ENCODE data around the gene B3GALT2.
"Not testable (repeated sequence)": the region's sequence is repeated elsewhere in the genome, so short reads cannot be mapped to it uniquely, and the experiment has no call there.

Gene B3GALT2

GRCh38 chr1:193185901-193186731 is at the start of gene B3GALT2:
B3GALT2 (minus strand) TSS chr1:193186613; CDS start chr1:193181562, 5,051 bp downstream.
- no peaks in the 10 kb centered on the region for H3K27me3 ChIP-seq (replicated peaks; ENCODE audit: control insufficient read depth, insufficient read depth, low read length)
- H3K36me3 ChIP-seq (ENCODE audit: control insufficient read depth, insufficient read depth, low read length, severe bottlenecking), result no peaks in the 10 kb centered on the region
- H3K9ac ChIP-seq (ENCODE audit: low read length), result peak within 1 kb of the TSS; percentile 45
- peaks cover 46% of the 10 kb centered on the region for H3K4me1 ChIP-seq (ENCODE audit: control insufficient read depth, insufficient read depth, low read length)
- peak; percentile 73 for DNase-seq (ENCODE audit: low read depth)
- no peaks in the 10 kb centered on the region for H3K9me3 ChIP-seq (ENCODE audit: control insufficient read depth, low read length)
- peak within 1 kb of the TSS; percentile 76 for H3K4me3 ChIP-seq (ENCODE audit: low read length)

GRCh38 chr1:193234530-193234929 is 48.1 kb upstream of the B3GALT2 start:
- H3K4me3 ChIP-seq (ENCODE audit: low read length), result no peak overlapping the region
- peaks cover 7% of the 10 kb centered on the region for H3K4me1 ChIP-seq (ENCODE audit: control insufficient read depth, insufficient read depth, low read length)
- H3K9ac ChIP-seq (ENCODE audit: low read length), result no peak overlapping the region
- no peaks in the 10 kb centered on the region for H3K27me3 ChIP-seq (replicated peaks; ENCODE audit: control insufficient read depth, insufficient read depth, low read length)
- no peaks in the 10 kb centered on the region for H3K9me3 ChIP-seq (ENCODE audit: control insufficient read depth, low read length)
- H3K36me3 ChIP-seq (ENCODE audit: control insufficient read depth, insufficient read depth, low read length, severe bottlenecking), result peaks cover 40% of the 10 kb centered on the region
- DNase-seq (ENCODE audit: low read depth), result no peak

GRCh38 chr1:193231146-193231545 is 44.7 kb upstream of the B3GALT2 start:
- H3K4me3 ChIP-seq (ENCODE audit: low read length); H3K27me3 ChIP-seq (replicated peaks; ENCODE audit: control insufficient read depth, insufficient read depth, low read length); H3K9me3 ChIP-seq (ENCODE audit: control insufficient read depth, low read length); H3K9ac ChIP-seq (ENCODE audit: low read length); H3K4me1 ChIP-seq (ENCODE audit: control insufficient read depth, insufficient read depth, low read length): not testable (repeated sequence)
- DNase-seq (ENCODE audit: low read depth), result peak; percentile 8
- peaks cover 25% of the 10 kb centered on the region for H3K36me3 ChIP-seq (ENCODE audit: control insufficient read depth, insufficient read depth, low read length, severe bottlenecking)

- H3K9me3 ChIP-seq (ENCODE audit: control insufficient read depth, low read length), result no peaks in the 10 kb centered on the region
- no peaks in the 10 kb centered on the region for H3K4me1 ChIP-seq (ENCODE audit: control insufficient read depth, insufficient read depth, low read length)
- H3K9ac ChIP-seq (ENCODE audit: low read length), result no peak overlapping the region
- peak; percentile 17 for DNase-seq (ENCODE audit: low read depth)
- H3K4me3 ChIP-seq (ENCODE audit: low read length), result no peak overlapping the region
- H3K27me3 ChIP-seq (replicated peaks; ENCODE audit: control insufficient read depth, insufficient read depth, low read length), result no peaks in the 10 kb centered on the region
- peaks cover 24% of the 10 kb centered on the region for H3K36me3 ChIP-seq (ENCODE audit: control insufficient read depth, insufficient read depth, low read length, severe bottlenecking)
Measured at GRCh38 chr1:193229136-193229535, 42.7 kb upstream of the B3GALT2 start.

- no peaks in the 10 kb centered on the region for H3K27me3 ChIP-seq (replicated peaks; ENCODE audit: control insufficient read depth, insufficient read depth, low read length)
- H3K9me3 ChIP-seq (ENCODE audit: control insufficient read depth, low read length), result no peaks in the 10 kb centered on the region
- no peak for DNase-seq (ENCODE audit: low read depth)
- no peak overlapping the region for H3K4me3 ChIP-seq (ENCODE audit: low read length)
- H3K4me1 ChIP-seq (ENCODE audit: control insufficient read depth, insufficient read depth, low read length), result no peaks in the 10 kb centered on the region
- H3K36me3 ChIP-seq (ENCODE audit: control insufficient read depth, insufficient read depth, low read length, severe bottlenecking), result peaks cover 37% of the 10 kb centered on the region
- no peak overlapping the region for H3K9ac ChIP-seq (ENCODE audit: low read length)
Measured at GRCh38 chr1:193222056-193222615, 35.7 kb upstream of the B3GALT2 start.

- no peaks in the 10 kb centered on the region for H3K9me3 ChIP-seq (ENCODE audit: control insufficient read depth, low read length)
- H3K36me3 ChIP-seq (ENCODE audit: control insufficient read depth, insufficient read depth, low read length, severe bottlenecking), result peaks cover 42% of the 10 kb centered on the region
- no peaks in the 10 kb centered on the region for H3K4me1 ChIP-seq (ENCODE audit: control insufficient read depth, insufficient read depth, low read length)
- H3K27me3 ChIP-seq (replicated peaks; ENCODE audit: control insufficient read depth, insufficient read depth, low read length), result no peaks in the 10 kb centered on the region
- H3K4me3 ChIP-seq (ENCODE audit: low read length), result no peak overlapping the region
- no peak overlapping the region for H3K9ac ChIP-seq (ENCODE audit: low read length)
- DNase-seq (ENCODE audit: low read depth), result no peak
Measured at GRCh38 chr1:193221651-193222050, 35.2 kb upstream of the B3GALT2 start.

- H3K27me3 ChIP-seq (replicated peaks; ENCODE audit: control insufficient read depth, insufficient read depth, low read length), result no peaks in the 10 kb centered on the region
- H3K36me3 ChIP-seq (ENCODE audit: control insufficient read depth, insufficient read depth, low read length, severe bottlenecking), result peaks cover 62% of the 10 kb centered on the region
- no peak overlapping the region for H3K9ac ChIP-seq (ENCODE audit: low read length)
- peaks cover 5% of the 10 kb centered on the region for H3K9me3 ChIP-seq (ENCODE audit: control insufficient read depth, low read length)
- no peak for DNase-seq (ENCODE audit: low read depth)
- H3K4me3 ChIP-seq (ENCODE audit: low read length), result no peak overlapping the region
- H3K4me1 ChIP-seq (ENCODE audit: control insufficient read depth, insufficient read depth, low read length), result no peaks in the 10 kb centered on the region
Measured at GRCh38 chr1:193219391-193219790, 33.0 kb upstream of the B3GALT2 start.

- H3K4me1 ChIP-seq (ENCODE audit: control insufficient read depth, insufficient read depth, low read length), result peaks cover 5% of the 10 kb centered on the region
- no peak for DNase-seq (ENCODE audit: low read depth)
- H3K36me3 ChIP-seq (ENCODE audit: control insufficient read depth, insufficient read depth, low read length, severe bottlenecking), result peaks cover 74% of the 10 kb centered on the region
- H3K9ac ChIP-seq (ENCODE audit: low read length), result no peak overlapping the region
- H3K9me3 ChIP-seq (ENCODE audit: control insufficient read depth, low read length), result peaks cover 5% of the 10 kb centered on the region
- no peak overlapping the region for H3K4me3 ChIP-seq (ENCODE audit: low read length)
- H3K27me3 ChIP-seq (replicated peaks; ENCODE audit: control insufficient read depth, insufficient read depth, low read length), result no peaks in the 10 kb centered on the region
Measured at GRCh38 chr1:193216920-193217319, 30.5 kb upstream of the B3GALT2 start.

- Histone ChIP-seq H3K4me3 (ENCODE audit: low read length) (no peak overlapping the region), H3K4me1 (ENCODE audit: control insufficient read depth, insufficient read depth, low read length) (peaks cover 14% of the 10 kb centered on the region), H3K9ac (ENCODE audit: low read length) (no peak overlapping the region), H3K9me3 (ENCODE audit: control insufficient read depth, low read length) (peaks cover 5% of the 10 kb centered on the region), H3K36me3 (ENCODE audit: control insufficient read depth, insufficient read depth, low read length, severe bottlenecking) (peaks cover 65% of the 10 kb centered on the region), H3K27me3 (replicated peaks; ENCODE audit: control insufficient read depth, insufficient read depth, low read length) (no peaks in the 10 kb centered on the region)
- DNase-seq (ENCODE audit: low read depth), result no peak
Measured at GRCh38 chr1:193213998-193214397, 27.6 kb upstream of the B3GALT2 start.

- H3K27me3 ChIP-seq (replicated peaks; ENCODE audit: control insufficient read depth, insufficient read depth, low read length), result no peaks in the 10 kb centered on the region
- no peak for DNase-seq (ENCODE audit: low read depth)
- H3K4me1 ChIP-seq (ENCODE audit: control insufficient read depth, insufficient read depth, low read length), result peaks cover 14% of the 10 kb centered on the region
- H3K9me3 ChIP-seq (ENCODE audit: control insufficient read depth, low read length), result peaks cover 5% of the 10 kb centered on the region
- no peak overlapping the region for H3K4me3 ChIP-seq (ENCODE audit: low read length)
- H3K9ac ChIP-seq (ENCODE audit: low read length), result no peak overlapping the region
- peaks cover 62% of the 10 kb centered on the region for H3K36me3 ChIP-seq (ENCODE audit: control insufficient read depth, insufficient read depth, low read length, severe bottlenecking)
Measured at GRCh38 chr1:193212637-193213036, 26.2 kb upstream of the B3GALT2 start.

GRCh38 chr1:193211539-193211938 is 25.1 kb upstream of the B3GALT2 start:
- H3K4me3 ChIP-seq (ENCODE audit: low read length), result no peak overlapping the region
- peaks cover 14% of the 10 kb centered on the region for H3K4me1 ChIP-seq (ENCODE audit: control insufficient read depth, insufficient read depth, low read length)
- H3K27me3 ChIP-seq (replicated peaks; ENCODE audit: control insufficient read depth, insufficient read depth, low read length), result no peaks in the 10 kb centered on the region
- peaks cover 5% of the 10 kb centered on the region for H3K9me3 ChIP-seq (ENCODE audit: control insufficient read depth, low read length)
- H3K36me3 ChIP-seq (ENCODE audit: control insufficient read depth, insufficient read depth, low read length, severe bottlenecking), result peaks cover 60% of the 10 kb centered on the region
- DNase-seq (ENCODE audit: low read depth), result peak; percentile 71
- peak overlapping the region; percentile 40 for H3K9ac ChIP-seq (ENCODE audit: low read length)
